K562 (cell line): ENCODE data around the gene LRRC1. TPM values are rescaled to one million over a fixed set of nuclear protein-coding genes. Genes with fewer than 3 reads are reported as not detected.

Experiments used
- ATAC-seq: fragments of 200-7000 bp; cut with Tn5 transposase; 3 replicates; pipeline ENCODE4 v1.9.1; 2020; ENCODE audit warnings: moderate library complexity
- BruUV-seq: library from RNA; stranded (reverse); fragments of 400-500 nt; replicated peaks from 2 replicates; lab custom pipeline; 2021; lab: Mats Ljungman, UMichigan
- CTCF ChIA-PET: fragments of 300-600 bp; formaldehyde crosslinking; extraction: SDS; loops from one replicate; lab custom pipeline; 2021; ENCODE audit warnings: low intra/inter-chr PET ratio; lab: Yijun Ruan, JAX
- POLR2A ChIA-PET: fragments of 300-600, 350-650 bp; sonication (Branson Sonifier 250); formaldehyde crosslinking; extraction: SDS; loops from one replicate; lab custom pipeline; 2021; ENCODE audit warnings: antibody characterized with exemption, inconsistent platforms; lab: Yijun Ruan, JAX
- DNase-seq, 4 experiments: peaks; one replicate each; pipeline versions ENCODE4 v3.0.0 to v3.0.0-alpha.2; 2011 to 2018; ENCODE audit warnings: low spot score in 3 of 4, mixed read lengths in 3 of 4; ENCODE audit errors: extremely low read depth in 1 of 4
- FAIRE-seq: peaks from 2 replicates; lab custom pipeline; 2011; peaks lifted over from hg19 to GRCh38; lab: Jason Lieb, UNC
- H2AFZ ChIP-seq: 2 replicates; pipeline ENCODE4 v1.6.0; 2011; ENCODE audit warnings: low read depth, low read length, control low read depth, inconsistent platforms
- H3K27ac ChIP-seq: fragments of 200-600 bp; 3 replicates; pipeline ENCODE4 v1.8.0; 2011; ENCODE audit warnings: low read depth, mild to moderate bottlenecking, control low read depth, inconsistent platforms, low read length, moderate library complexity, mixed read lengths; ENCODE audit errors: extremely low read depth
- H3K27me3 ChIP-seq, 2 experiments: fragments of 300-600 bp in 1 of 2; 2 replicates in 1 of 2; 3 replicates in 1 of 2; pipeline versions ENCODE4 v1.6.0 to v1.8.0; 2011; ENCODE audit warnings: inconsistent platforms in 2 of 2, low read length in 2 of 2, mild to moderate bottlenecking in 1 of 2, mixed read lengths in 1 of 2, moderate library complexity in 1 of 2; ENCODE audit not compliant: control insufficient read depth in 2 of 2, insufficient read depth in 2 of 2
- H3K36me3 ChIP-seq: fragments of 300-600 bp; 3 replicates; pipeline ENCODE4 v1.8.0; 2011; ENCODE audit warnings: mild to moderate bottlenecking, low read length, inconsistent platforms; ENCODE audit not compliant: control insufficient read depth, insufficient read depth
- H3K4me1 ChIP-seq, 2 experiments: fragments of 200-600 bp in 1 of 2; replicated peaks in 1 of 2; 2 replicates in 1 of 2; 3 replicates in 1 of 2; pipeline versions ENCODE4 v1.5.1 to v1.8.0; 2011; ENCODE audit warnings: inconsistent platforms in 2 of 2, low read length in 2 of 2, mild to moderate bottlenecking in 1 of 2, mixed read lengths in 1 of 2, moderate library complexity in 1 of 2; ENCODE audit not compliant: control insufficient read depth in 2 of 2, insufficient read depth in 2 of 2
- H3K4me2 ChIP-seq: 2 replicates; pipeline ENCODE4 v1.6.1; 2011; ENCODE audit warnings: low read length, control low read depth, inconsistent platforms, mixed read lengths; ENCODE audit not compliant: insufficient read depth
- H3K4me3 ChIP-seq: fragments of 200-600 bp; sonication (generic), shearing (Covaris generic); 2 replicates; pipeline ENCODE4 v1.5.1; 2016; ENCODE audit warnings: control low read depth, inconsistent platforms
- H3K79me2 ChIP-seq: fragments of 200-600 bp; 3 replicates; pipeline ENCODE4 v1.8.0; 2011; ENCODE audit warnings: low read length, inconsistent platforms; ENCODE audit not compliant: control insufficient read depth, insufficient read depth
- H3K9ac ChIP-seq, 2 experiments: 2 replicates each; pipeline versions ENCODE4 v1.6.0 to v1.6.1; 2011; ENCODE audit warnings: low read depth in 2 of 2, low read length in 2 of 2, control low read depth in 1 of 2, inconsistent platforms in 1 of 2, mild to moderate bottlenecking in 1 of 2, mixed read lengths in 1 of 2; ENCODE audit not compliant: insufficient read depth in 1 of 2
- H3K9me1 ChIP-seq: one replicate; pipeline ENCODE4 v1.6.0; 2011; ENCODE audit warnings: inconsistent platforms, mild to moderate bottlenecking, low read length, moderate library complexity; ENCODE audit not compliant: control insufficient read depth, insufficient read depth
- H3K9me3 ChIP-seq: replicated peaks from 2 replicates; pipeline ENCODE4 v1.5.1; 2011; ENCODE audit warnings: low read depth, low read length, inconsistent platforms; ENCODE audit not compliant: control insufficient read depth, insufficient read depth
- H4K20me1 ChIP-seq: replicated peaks from 2 replicates; pipeline ENCODE4 v1.6.1; 2011; ENCODE audit warnings: low read length, inconsistent platforms, mixed read lengths; ENCODE audit not compliant: control insufficient read depth, insufficient read depth
- C11orf30 ChIP-seq: fragments of 450-650 bp; IDR thresholded peaks from 2 replicates; pipeline ENCODE4 v1.6.1; 2016; ENCODE audit warnings: low read depth, mild to moderate bottlenecking
- CBX2 ChIP-seq: fragments of 200-600 bp; sonication (generic); IDR thresholded peaks from one replicate; pipeline ENCODE4 v1.6.1; 2012; ENCODE audit warnings: mild to moderate bottlenecking, low read length, inconsistent platforms; ENCODE audit not compliant: insufficient read depth, poor library complexity, severe bottlenecking
- CEBPG ChIP-seq, 3 experiments: fragments of 200-800 bp in 1 of 3; sonication (Bioruptor generic) in 1 of 3; sonication (generic) in 1 of 3; formaldehyde crosslinking in 1 of 3; IDR thresholded peaks in 2 of 3; conservative IDR thresholded peaks in 1 of 3; 2 replicates each; pipeline versions ENCODE4 v1.6.1 to v1.8.0; 2016 to 2022; ENCODE audit warnings: missing compliant biosample characterization in 2 of 3, missing genetic modification characterization in 2 of 3, mild to moderate bottlenecking in 1 of 3, missing genetic modification reagents in 1 of 3
- COPS2 ChIP-seq: fragments of 450-650 bp; conservative IDR thresholded peaks from 2 replicates; pipeline ENCODE4 v1.6.1; 2016; ENCODE audit warnings: mild to moderate bottlenecking, moderate library complexity
- CTBP1 ChIP-seq: fragments of 450-650 bp; IDR thresholded peaks from 2 replicates; pipeline ENCODE4 v1.6.1; 2016; ENCODE audit warnings: borderline replicate concordance
- DPF2 ChIP-seq: fragments of 450-650 bp; IDR thresholded peaks from 2 replicates; pipeline ENCODE4 v1.6.1; 2016
- EHMT2 ChIP-seq: fragments of 450-650 bp; IDR thresholded peaks from 2 replicates; pipeline ENCODE4 v1.6.1; 2018; ENCODE audit warnings: antibody characterized with exemption
- GATAD2B ChIP-seq: fragments of 450-650 bp; IDR thresholded peaks from 2 replicates; pipeline ENCODE4 v1.6.1; 2017; ENCODE audit warnings: mild to moderate bottlenecking, borderline replicate concordance
- POLR2B ChIP-seq: fragments of 450-650 bp; IDR thresholded peaks from 2 replicates; pipeline ENCODE4 v1.6.1; 2018; ENCODE audit warnings: low read depth; ENCODE audit not compliant: partially characterized antibody
- POU5F1 ChIP-seq: fragments of 150-350 bp; IDR thresholded peaks from 2 replicates; pipeline ENCODE4 v1.6.1; 2014; ENCODE audit warnings: borderline replicate concordance, low read length, low read depth, mild to moderate bottlenecking; ENCODE audit not compliant: partially characterized antibody
- RAD21 ChIP-seq, 2 experiments: fragments of 250-450 bp in 1 of 2; fragments of 450-650 bp in 1 of 2; sonication (Bioruptor Pico) in 1 of 2; formaldehyde crosslinking in 1 of 2; IDR thresholded peaks in 1 of 2; conservative IDR thresholded peaks in 1 of 2; 2 replicates each; pipeline versions ENCODE4 v1.4.0 to v1.8.0; 2020 to 2022; ENCODE audit warnings: mild to moderate bottlenecking in 2 of 2, moderate library complexity in 1 of 2
- SMAD4 ChIP-seq: fragments of 250-450 bp; sonication (Bioruptor Pico); conservative IDR thresholded peaks from 2 replicates; pipeline ENCODE4 v1.8.0; 2021; ENCODE audit warnings: inconsistent platforms, mild to moderate bottlenecking, moderate library complexity
- SUPT5H ChIP-seq: fragments of 450-650 bp; IDR thresholded peaks from 2 replicates; pipeline ENCODE4 v1.6.1; 2016
- TFAM ChIP-seq: fragments of 250-450 bp; sonication (Bioruptor Pico); conservative IDR thresholded peaks from 2 replicates; pipeline ENCODE4 v1.5.0; 2021; ENCODE audit warnings: mild to moderate bottlenecking, moderate library complexity
- ZNF146 ChIP-seq: IDR thresholded peaks from one replicate; pipeline ENCODE4 v1.6.1; 2018; ENCODE audit warnings: missing compliant biosample characterization; ENCODE audit not compliant: unreplicated experiment
- WGBS: fragments of 100-300 bp; shearing (Covaris generic); methylation state at CpG from one replicate; pipeline ENCODE4 v1.1.6; 2016; ENCODE audit warnings: low coverage, mixed read lengths; ENCODE audit not compliant: insufficient coverage; ENCODE audit errors: missing lambda C conversion rate; 5-methylcytosine and 5-hydroxymethylcytosine counted together
- in situ Hi-C: fragments of 300-500 bp; cut with MboI; formaldehyde crosslinking; loops from 4 replicates; pipeline ENCODE4 v1.15.0; 2018; ENCODE audit warnings: inconsistent platforms, mixed read lengths
- intact Hi-C: fragments of 100-400 bp; cut with micrococcal nuclease; formaldehyde crosslinking; loops from 2 replicates; pipeline ENCODE4 v1.14.2; 2022
- polyA plus RNA-seq, 8 experiments: library from polyadenylated mRNA; depleted of rRNA in 4 of 8; stranded (reverse) in 5 of 8; unstranded in 3 of 8; fragments of >200 nt; fragmentation: Nextera tagmentation in 2 of 8; fragmentation: Illumina TruSeq in 1 of 8; extraction: Ambion mirVana in 2 of 8; extraction: Trizol in 1 of 8; gene quantifications; 2 replicates each; pipeline versions ENCODE4 v1.2.1 to v1.2.3, GENCODE V29; 2011 to 2014; ENCODE audit warnings: inconsistent platforms in 1 of 8, missing spikeins in 1 of 8
- total RNA-seq, 7 experiments: library from RNA; depleted of rRNA in 6 of 7; stranded (reverse); fragments of >200 nt in 6 of 7; fragmentation: Illumina TruSeq in 2 of 7; extraction: Trizol in 2 of 7; gene quantifications; 2 replicates each; pipeline versions ENCODE4 v1.2.1 to v1.2.3, GENCODE V29; 2011 to 2021; ENCODE audit warnings: low replicate concordance in 1 of 7
- TF ChIP-seq, protein P1 (sequence below): fragments of 450-650 bp; IDR thresholded peaks from 2 replicates; pipeline ENCODE4 v1.6.1; 2016; ENCODE audit warnings: borderline replicate concordance

Gene LRRC1
- total and polyA plus RNA-seq, 9 of the 15 experiments (the other 6 are each of a cell fraction or from before 2014, with no cell fraction given) = not detected

GRCh38 chr6:53924821-53925422, 130.1 kb downstream of the LRRC1 start:
- Histone ChIP-seq H3K4me3 (no peak overlapping the region), H3K27me3 (no peaks in the 10 kb centered on the region), H4K20me1 (no peaks in the 10 kb centered on the region), H3K9me1 (no peaks in the 10 kb centered on the region), H3K4me1 (no peaks in the 10 kb centered on the region), H3K79me2 (no peaks in the 10 kb centered on the region), H3K36me3 (no peaks in the 10 kb centered on the region), H3K9ac (no peak overlapping the region), H2AFZ (no peak overlapping the region), H3K9me3 (no peaks in the 10 kb centered on the region), H3K4me2 (no peak overlapping the region), H3K27ac (no peak overlapping the region)
- intact Hi-C loops = no loop called here
- WGBS = 0% methylated on average over 4 of the region's 7 CpGs
- FAIRE-seq (no peak), DNase-seq (no peak), ATAC-seq (no peak)
- no TSS peak for BruUV-seq
- TF ChIP-seq EHMT2 (no peak), POU5F1 (no peak), DPF2 (no peak), GATAD2B (no peak), SUPT5H (no peak), TFAM (CRISPR knock-in tag) (no peak), C11orf30 (no peak)
- POLR2A ChIA-PET = no interaction called here
- CTCF ChIA-PET = no interaction called here
- in situ Hi-C loops = no loop called here

DNA sequence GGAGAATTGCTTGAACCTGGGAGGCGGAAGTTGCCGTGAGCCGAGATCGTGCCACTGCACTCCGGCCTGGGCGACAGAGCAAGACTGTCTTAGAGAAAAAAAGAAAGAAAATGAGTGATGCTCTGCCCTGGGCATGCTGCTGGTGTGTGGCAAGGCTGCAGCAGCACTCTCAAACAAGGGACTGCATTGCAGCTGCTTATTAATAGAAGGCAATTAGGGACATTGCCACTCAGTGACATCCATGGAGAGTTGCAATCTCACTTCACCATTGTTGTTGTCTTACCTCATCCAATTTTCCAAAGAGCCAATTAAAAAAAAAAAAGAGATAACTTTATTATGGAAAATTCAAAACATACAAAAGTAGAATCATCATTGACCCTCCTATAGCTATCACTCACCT, 131.1 kb downstream of the LRRC1 start:
- Histone ChIP-seq H3K4me3 (no peak overlapping the region), H3K79me2 (no peaks in the 10 kb centered on the region), H3K36me3 (no peaks in the 10 kb centered on the region), H3K27ac (no peak overlapping the region), H3K4me1 (no peaks in the 10 kb centered on the region), H2AFZ (no peak overlapping the region), H3K27me3 (no peaks in the 10 kb centered on the region), H3K9me3 (no peaks in the 10 kb centered on the region), H3K4me2 (no peak overlapping the region), H3K9ac (no peak overlapping the region), H4K20me1 (no peaks in the 10 kb centered on the region), H3K9me1 (no peaks in the 10 kb centered on the region)
- intact Hi-C loops (no loop called here), in situ Hi-C loops (no loop called here)
- 0% methylated on average over 6 of the region's 6 CpGs for WGBS
- ATAC-seq (no peak), DNase-seq (no peak), FAIRE-seq (no peak)
- CTCF ChIA-PET = no interaction called here
- no TSS peak for BruUV-seq
- POLR2A ChIA-PET = no interaction called here
- TF ChIP-seq ZNF146 (CRISPR knock-in tag) = no peak
- TF ChIP-seq COPS2 = no peak
- TF ChIP-seq SMAD4 = no peak
- no peak for TF ChIP-seq RAD21 (CRISPR knock-in tag; conservative IDR thresholded peaks at IDR 0.05 in 1 of 2, IDR thresholded peaks at IDR 0.05 in 1 of 2)
- TF ChIP-seq, protein P1, sequence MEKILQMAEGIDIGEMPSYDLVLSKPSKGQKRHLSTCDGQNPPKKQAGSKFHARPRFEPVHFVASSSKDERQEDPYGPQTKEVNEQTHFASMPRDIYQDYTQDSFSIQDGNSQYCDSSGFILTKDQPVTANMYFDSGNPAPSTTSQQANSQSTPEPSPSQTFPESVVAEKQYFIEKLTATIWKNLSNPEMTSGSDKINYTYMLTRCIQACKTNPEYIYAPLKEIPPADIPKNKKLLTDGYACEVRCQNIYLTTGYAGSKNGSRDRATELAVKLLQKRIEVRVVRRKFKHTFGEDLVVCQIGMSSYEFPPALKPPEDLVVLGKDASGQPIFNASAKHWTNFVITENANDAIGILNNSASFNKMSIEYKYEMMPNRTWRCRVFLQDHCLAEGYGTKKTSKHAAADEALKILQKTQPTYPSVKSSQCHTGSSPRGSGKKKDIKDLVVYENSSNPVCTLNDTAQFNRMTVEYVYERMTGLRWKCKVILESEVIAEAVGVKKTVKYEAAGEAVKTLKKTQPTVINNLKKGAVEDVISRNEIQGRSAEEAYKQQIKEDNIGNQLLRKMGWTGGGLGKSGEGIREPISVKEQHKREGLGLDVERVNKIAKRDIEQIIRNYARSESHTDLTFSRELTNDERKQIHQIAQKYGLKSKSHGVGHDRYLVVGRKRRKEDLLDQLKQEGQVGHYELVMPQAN = no peak
- TF ChIP-seq CEBPG (CRISPR knock-in tag; IDR thresholded peaks at IDR 0.05) = no peak
- no peak for TF ChIP-seq CEBPG (tag; conservative IDR thresholded peaks at IDR 0.05 in 1 of 2, IDR thresholded peaks at IDR 0.05 in 1 of 2)
- TF ChIP-seq CBX2 = no peak
- no peak for TF ChIP-seq POLR2B
- TF ChIP-seq CTBP1 = no peak
